Suprapubic skin (tissue), 4 donors: Measurements from ENCODE around the gene TRNT1.

Experiments
- CTCF ChIP-seq, 2 donors: fragments of 200-600 bp in 1 of 2; fragments of 450-650 bp in 1 of 2; sonication (generic) in 1 of 2; IDR thresholded peaks; one replicate each; pipeline ENCODE4 v1.5.1; 2016 to 2019; ENCODE audit warnings: antibody characterized with exemption in 2 of 2, mild to moderate bottlenecking in 1 of 2, moderate library complexity in 1 of 2
- POLR2A ChIP-seq, 2 donors: fragments of 450-650 bp; IDR thresholded peaks; one replicate each; pipeline ENCODE4 v1.6.1; 2017; ENCODE audit warnings: antibody characterized with exemption in 2 of 2, mild to moderate bottlenecking in 2 of 2, moderate library complexity in 2 of 2
- POLR2AphosphoS5 ChIP-seq, 3 donors: sonication (generic); formaldehyde crosslinking; IDR thresholded peaks; one replicate each; pipeline ENCODE4 v1.6.1; 2017; ENCODE audit warnings: antibody characterized with exemption in 3 of 3

DNA sequence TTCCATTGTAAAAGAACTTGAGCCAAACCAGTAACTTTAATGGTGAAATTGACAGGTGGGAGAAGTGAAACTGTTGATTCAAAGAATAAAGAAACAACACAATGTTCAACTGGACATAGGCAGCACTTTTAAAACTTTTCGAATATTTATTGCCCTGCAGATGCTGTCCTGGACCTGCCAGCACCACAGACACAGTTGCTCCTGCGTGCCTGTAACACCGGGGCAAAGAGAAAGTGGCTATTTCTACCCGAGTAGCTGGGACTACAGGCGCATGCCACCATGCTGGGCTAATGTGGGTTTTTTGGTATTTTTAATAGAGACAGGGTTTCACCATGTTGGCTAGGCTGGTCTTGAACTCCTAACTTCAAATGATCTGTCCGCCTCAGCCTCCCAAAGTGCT, 24.0 kb upstream of the TRNT1 start:
- TF ChIP-seq CTCF (IDR thresholded peaks at IDR 0.05) (no peak), POLR2A (IDR thresholded peaks at IDR 0.05) (no peak), POLR2AphosphoS5 (IDR thresholded peaks at IDR 0.05) (no peak)
